Fibroblast of skin of abdomen (primary cell): ENCODE results near the gene IFIT2.
"Not testable (repeated sequence)": the region's sequence is repeated elsewhere in the genome, so short reads cannot be mapped to it uniquely, and the experiment has no call there.

Experiments
- DNase-seq: peaks from one replicate; pipeline ENCODE4 v3.0.0-alpha.2; 2013

IFIT2 gene

GRCh38 chr10:89343089-89343767, 41.4 kb downstream of the IFIT2 start:
- DNase-seq, result no peak

DNA sequence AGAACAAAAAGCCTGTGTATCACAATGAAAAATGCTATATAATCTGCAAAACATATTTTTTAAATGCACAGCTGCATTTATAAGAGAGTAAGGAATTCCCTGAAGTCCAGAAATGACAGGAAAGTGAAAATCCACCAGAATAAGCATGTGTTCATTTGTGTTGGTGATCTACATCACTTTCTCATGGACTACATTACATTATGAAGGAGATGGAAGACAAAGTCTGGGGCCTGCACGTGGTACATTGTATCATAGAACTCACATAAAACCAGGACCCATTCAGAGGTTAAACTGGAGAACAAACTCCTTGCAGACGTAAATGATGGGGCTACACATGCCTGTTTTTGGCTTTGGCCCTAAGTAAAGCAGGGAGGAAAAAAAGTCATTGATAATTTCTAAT, 42.3 kb downstream of the IFIT2 start:
- DNase-seq, result no peak

DNA sequence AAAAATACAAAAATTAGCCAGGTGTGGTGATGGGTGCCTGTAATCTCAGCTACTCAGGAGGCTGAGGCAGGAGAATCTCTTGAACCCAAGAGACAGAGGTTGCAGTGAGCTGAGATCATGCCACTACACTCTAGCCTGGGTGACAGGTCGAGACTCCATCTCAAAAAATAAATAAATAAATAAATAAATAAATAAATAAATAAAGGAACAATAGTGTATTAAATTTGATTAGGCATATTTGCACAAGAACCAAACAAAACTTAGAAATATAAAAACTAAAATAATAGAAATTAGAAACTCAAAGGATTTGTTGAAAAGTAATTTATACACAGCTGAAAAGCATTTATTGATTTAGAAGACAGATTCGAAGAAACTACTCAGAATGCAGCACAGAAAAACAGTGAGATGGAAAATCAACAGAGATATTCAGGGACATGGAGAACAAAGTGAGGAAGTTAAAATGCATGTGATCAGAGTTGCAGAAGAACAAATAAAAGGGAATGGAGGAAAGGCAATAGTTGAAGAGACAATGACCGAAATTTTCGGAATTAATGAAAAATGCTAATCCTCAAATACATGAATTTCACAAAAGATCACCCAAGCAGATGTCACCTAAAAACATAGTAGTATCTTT, 43.6 kb downstream of the IFIT2 start:
- no peak for DNase-seq

GRCh38 chr10:89346405-89347254, 44.8 kb downstream of the IFIT2 start:
- DNase-seq, result peak; percentile 40

- no peak for DNase-seq
Measured at GRCh38 chr10:89347701-89348457, 46.0 kb downstream of the IFIT2 start.

DNA sequence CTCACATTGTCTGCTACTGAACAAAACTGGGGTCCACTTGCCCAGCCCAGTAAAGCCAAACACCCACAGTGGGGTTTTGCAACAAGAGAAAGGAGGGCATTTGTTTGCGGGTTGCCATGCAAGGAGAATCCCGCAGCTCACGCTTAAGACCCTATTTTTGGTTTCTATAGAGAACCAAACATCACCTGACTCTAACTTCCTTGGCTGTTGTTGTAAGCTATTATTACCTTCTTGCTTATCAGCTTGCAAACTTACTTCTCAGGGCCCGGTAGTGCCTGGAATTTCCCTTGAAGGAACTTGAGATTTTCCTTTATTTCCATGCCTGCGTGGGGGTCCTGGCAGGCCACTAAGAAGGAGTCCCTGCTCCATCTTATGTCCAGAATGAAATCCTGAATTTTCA, 46.6 kb downstream of the IFIT2 start:
- DNase-seq, result no peak

- no peak for DNase-seq
Measured at GRCh38 chr10:89348975-89349374, 47.1 kb downstream of the IFIT2 start.

DNA sequence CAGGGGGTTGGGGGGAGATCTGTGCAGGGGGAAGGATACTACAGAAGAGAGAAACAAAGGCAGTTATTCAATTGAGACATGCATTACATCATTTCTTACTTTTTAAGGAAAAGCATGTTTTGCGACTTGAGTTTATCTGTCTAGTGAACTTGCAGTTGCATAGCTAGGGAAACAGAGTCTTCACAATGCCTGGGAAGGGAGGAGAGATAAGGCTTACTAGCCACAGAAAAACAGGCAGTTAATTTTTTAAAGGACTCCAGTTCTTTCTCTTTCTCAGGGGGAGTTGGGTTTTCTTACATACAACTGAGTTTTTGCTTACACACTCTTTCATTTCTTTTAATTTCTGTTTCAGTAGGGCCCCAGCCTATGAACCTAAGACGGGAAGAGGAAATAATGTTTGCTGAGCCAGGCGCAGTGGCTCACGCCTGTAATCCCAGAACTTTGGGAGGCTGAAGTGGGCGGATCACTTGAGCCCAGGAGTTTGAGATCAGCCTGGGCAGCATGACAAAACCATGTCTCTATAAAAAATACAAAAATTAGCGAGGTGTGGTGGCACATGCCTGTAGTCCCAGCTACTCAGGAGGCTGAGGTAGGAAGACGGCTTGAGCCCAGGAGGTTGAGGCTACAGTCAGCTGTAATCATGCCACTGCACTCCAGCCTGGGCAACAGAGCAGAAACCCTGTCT, 48.9 kb downstream of the IFIT2 start:
- not testable (repeated sequence) for DNase-seq

GRCh38 chr10:89351412-89351779, 49.5 kb downstream of the IFIT2 start:
- no peak for DNase-seq

- DNase-seq, result peak; percentile 98
Measured at GRCh38 chr10:89351780-89352597, 50.1 kb downstream of the IFIT2 start.

GRCh38 chr10:89352802-89353201, 51.0 kb downstream of the IFIT2 start:
- DNase-seq, result peak; percentile 30

- DNase-seq, result peak; percentile 48
Measured at GRCh38 chr10:89355394-89355931, 53.6 kb downstream of the IFIT2 start.

- no peak for DNase-seq
Measured at GRCh38 chr10:89357096-89357495, 55.2 kb downstream of the IFIT2 start.

DNA sequence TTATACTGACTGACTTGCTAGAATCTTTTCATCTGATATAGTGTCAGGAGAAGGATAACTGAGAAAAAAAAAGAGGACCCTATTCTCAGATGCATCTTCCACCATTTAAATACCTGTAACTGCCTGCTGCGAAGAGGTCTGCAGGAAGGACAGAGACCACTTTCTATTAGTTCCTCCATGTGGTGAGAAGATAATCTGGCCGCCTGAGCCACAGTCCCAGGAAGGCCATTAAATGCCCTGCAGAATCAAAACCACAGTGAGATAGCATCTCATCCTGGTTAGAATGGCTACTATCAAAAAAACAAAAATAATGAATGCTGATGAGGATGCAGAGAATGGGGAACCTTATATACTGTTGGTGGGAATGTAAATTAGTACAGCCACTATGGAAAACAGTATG, 56.1 kb downstream of the IFIT2 start:
- DNase-seq, result no peak
